ENCODE measurements around the gene PPHLN1. TPM values are rescaled to one million over a fixed set of nuclear protein-coding genes. Genes with fewer than 3 reads are reported as not detected.

The PPHLN1 gene
- total RNA-seq, 1 donor from 2014 or later: 1.7 TPM

DNA sequence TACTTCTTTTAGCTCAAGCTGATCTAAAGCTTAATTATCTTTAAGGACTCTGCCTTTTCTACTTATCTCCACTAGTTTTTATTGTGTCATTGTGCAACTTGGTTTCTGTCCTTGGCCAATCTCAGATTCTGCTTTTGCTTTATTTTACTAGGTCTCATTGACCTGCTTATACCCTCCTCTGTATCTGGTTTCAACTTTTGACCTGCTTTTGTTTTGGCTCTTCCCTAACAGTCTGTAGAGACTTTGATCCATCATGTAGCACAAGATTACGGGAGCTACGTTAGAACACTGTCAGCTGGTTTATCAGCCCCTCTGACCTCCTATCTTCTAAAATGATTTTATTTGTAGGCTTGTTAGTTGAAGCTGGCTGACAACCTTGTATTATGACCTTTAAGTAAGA is 43.7 kb upstream of the PPHLN1 start:
- Histone ChIP-seq H3K27ac (no peak overlapping the region), H3K4me1 (no peaks in the 10 kb centered on the region), H3K27me3 (no peaks in the 10 kb centered on the region), H3K36me3 (no peaks in the 10 kb centered on the region), H3K4me3 (no peak overlapping the region), H3K9me3 (no peaks in the 10 kb centered on the region)
- DNase-seq (ENCODE audit: low spot score in 2 of 2): no peak
- intact Hi-C loops (cut with DNase I): no loop called here
- TF ChIP-seq, protein P1, sequence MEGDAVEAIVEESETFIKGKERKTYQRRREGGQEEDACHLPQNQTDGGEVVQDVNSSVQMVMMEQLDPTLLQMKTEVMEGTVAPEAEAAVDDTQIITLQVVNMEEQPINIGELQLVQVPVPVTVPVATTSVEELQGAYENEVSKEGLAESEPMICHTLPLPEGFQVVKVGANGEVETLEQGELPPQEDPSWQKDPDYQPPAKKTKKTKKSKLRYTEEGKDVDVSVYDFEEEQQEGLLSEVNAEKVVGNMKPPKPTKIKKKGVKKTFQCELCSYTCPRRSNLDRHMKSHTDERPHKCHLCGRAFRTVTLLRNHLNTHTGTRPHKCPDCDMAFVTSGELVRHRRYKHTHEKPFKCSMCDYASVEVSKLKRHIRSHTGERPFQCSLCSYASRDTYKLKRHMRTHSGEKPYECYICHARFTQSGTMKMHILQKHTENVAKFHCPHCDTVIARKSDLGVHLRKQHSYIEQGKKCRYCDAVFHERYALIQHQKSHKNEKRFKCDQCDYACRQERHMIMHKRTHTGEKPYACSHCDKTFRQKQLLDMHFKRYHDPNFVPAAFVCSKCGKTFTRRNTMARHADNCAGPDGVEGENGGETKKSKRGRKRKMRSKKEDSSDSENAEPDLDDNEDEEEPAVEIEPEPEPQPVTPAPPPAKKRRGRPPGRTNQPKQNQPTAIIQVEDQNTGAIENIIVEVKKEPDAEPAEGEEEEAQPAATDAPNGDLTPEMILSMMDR (IDR thresholded peaks at IDR 0.05): no peak

- H3K27me3 ChIP-seq: no peaks in the 10 kb centered on the region
- H3K4me3 ChIP-seq: no peak overlapping the region
- H3K27ac ChIP-seq: no peak overlapping the region
- no peaks in the 10 kb centered on the region for H3K9me3 ChIP-seq
- DNase-seq (ENCODE audit: low spot score in 2 of 2): no peak
- no peaks in the 10 kb centered on the region for H3K36me3 ChIP-seq
- intact Hi-C loops (cut with DNase I): no loop called here
- TF ChIP-seq, protein P1 (IDR thresholded peaks at IDR 0.05): no peak
- no peaks in the 10 kb centered on the region for H3K4me1 ChIP-seq
These were observed 42.2 kb upstream of the PPHLN1 start for GRCh38 chr12:42283739-42284138.

GRCh38 chr12:42284157-42284556 is 41.8 kb upstream of the PPHLN1 start:
- Histone ChIP-seq H3K36me3 (no peaks in the 10 kb centered on the region), H3K4me1 (no peaks in the 10 kb centered on the region), H3K4me3 (no peak overlapping the region), H3K27ac (no peak overlapping the region), H3K9me3 (no peaks in the 10 kb centered on the region), H3K27me3 (no peaks in the 10 kb centered on the region)
- DNase-seq (ENCODE audit: low spot score in 2 of 2): no peak
- TF ChIP-seq, protein P1 (IDR thresholded peaks at IDR 0.05): no peak
- intact Hi-C loops (cut with DNase I): no loop called here

GRCh38 chr12:42284876-42285275 is 41.1 kb upstream of the PPHLN1 start:
- Histone ChIP-seq H3K9me3 (no peaks in the 10 kb centered on the region), H3K36me3 (no peaks in the 10 kb centered on the region), H3K27ac (no peak overlapping the region), H3K27me3 (no peaks in the 10 kb centered on the region), H3K4me3 (no peak overlapping the region), H3K4me1 (no peaks in the 10 kb centered on the region)
- intact Hi-C loops (cut with DNase I): no loop called here
- TF ChIP-seq, protein P1 (IDR thresholded peaks at IDR 0.05): no peak
- no peak for DNase-seq (ENCODE audit: low spot score in 2 of 2)

DNA sequence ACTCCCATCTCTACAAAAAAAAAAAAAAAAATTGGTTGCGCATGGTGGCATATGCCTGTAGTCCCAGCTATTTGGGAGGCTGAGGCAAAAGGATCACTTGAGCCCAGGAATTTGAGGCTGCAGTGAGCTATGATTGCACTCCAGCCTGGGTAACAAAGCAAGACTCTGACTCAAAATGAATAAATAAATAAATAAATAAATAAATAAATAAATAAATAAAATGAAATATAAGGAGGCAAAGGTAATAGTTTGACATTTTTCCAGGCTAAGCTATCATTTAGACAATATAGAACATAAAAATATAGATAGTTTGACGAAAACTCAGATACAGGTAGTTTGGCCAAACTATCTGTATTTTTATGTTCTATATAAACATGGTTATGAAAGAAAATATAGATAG is 40.5 kb upstream of the PPHLN1 start:
- Histone ChIP-seq H3K4me3 (no peak overlapping the region), H3K4me1 (no peaks in the 10 kb centered on the region), H3K27me3 (no peaks in the 10 kb centered on the region), H3K36me3 (no peaks in the 10 kb centered on the region), H3K9me3 (no peaks in the 10 kb centered on the region), H3K27ac (no peak overlapping the region)
- DNase-seq (ENCODE audit: low spot score in 2 of 2): no peak
- intact Hi-C loops (cut with DNase I): no loop called here
- TF ChIP-seq, protein P1 (IDR thresholded peaks at IDR 0.05): no peak

- Histone ChIP-seq H3K9me3 (no peaks in the 10 kb centered on the region), H3K27ac (no peak overlapping the region), H3K27me3 (no peaks in the 10 kb centered on the region), H3K36me3 (no peaks in the 10 kb centered on the region), H3K4me1 (no peaks in the 10 kb centered on the region), H3K4me3 (no peak overlapping the region)
- intact Hi-C loops (cut with DNase I): no loop called here
- DNase-seq (ENCODE audit: low spot score in 2 of 2): no peak
- TF ChIP-seq, protein P1 (IDR thresholded peaks at IDR 0.05): no peak
These were observed 39.2 kb upstream of the PPHLN1 start for GRCh38 chr12:42286741-42287140.

Data from ascending aorta (tissue), 2 donors.